PC-9 (cell line): Measurements from ENCODE around the gene ASXL1. TPM values are rescaled to one million over a fixed set of nuclear protein-coding genes. Genes with fewer than 3 reads are reported as not detected.
"Not testable (repeated sequence)": the region's sequence is repeated elsewhere in the genome, so short reads cannot be mapped to it uniquely, and the experiment has no call there.

Experiments
- BruUV-seq: library from RNA; stranded (reverse); fragments of 400-500 nt; replicated peaks from 2 replicates; lab custom pipeline; 2021; lab: Mats Ljungman, UMichigan
- CTCF ChIA-PET: fragments of 300-600 bp; sonication (Branson Sonifier 250); formaldehyde crosslinking; loops from one replicate; lab custom pipeline; 2022; ENCODE audit warnings: antibody characterized with exemption; lab: Charles Lee
- POLR2A ChIA-PET: fragments of 300-600 bp; sonication (Branson Sonifier 250); formaldehyde crosslinking; loops from one replicate; lab custom pipeline; 2022; ENCODE audit warnings: antibody characterized with exemption; ENCODE audit not compliant: unreplicated experiment; lab: Charles Lee
- DNase-seq, 2 experiments: peaks; one replicate each; pipeline versions ENCODE4 v3.0.0 to v3.0.0-alpha.2; 2015 to 2022; ENCODE audit warnings: mixed read lengths in 1 of 2
- H2AFZ ChIP-seq: fragments of 200-600 bp; sonication (generic); 2 replicates; pipeline ENCODE4 v1.8.1; 2017; ENCODE audit warnings: antibody characterized with exemption
- H3F3A ChIP-seq: fragments of 200-600 bp; sonication (generic); 2 replicates; pipeline ENCODE4 v1.8.1; 2017; ENCODE audit warnings: antibody characterized with exemption, mild to moderate bottlenecking, low read depth; ENCODE audit not compliant: insufficient read depth
- H3K27ac ChIP-seq: fragments of 200-600 bp; sonication (generic); 2 replicates; pipeline ENCODE4 v1.6.1; 2016; ENCODE audit warnings: mixed run types
- H3K27me3 ChIP-seq: fragments of 200-600 bp; sonication (generic); 2 replicates; pipeline ENCODE4 v1.6.1; 2016; ENCODE audit warnings: low read depth, mixed run types; ENCODE audit not compliant: insufficient read depth
- H3K36me3 ChIP-seq: fragments of 200-600 bp; sonication (generic); 2 replicates; pipeline ENCODE4 v1.6.1; 2016; ENCODE audit warnings: low read depth, mixed run types
- H3K4me1 ChIP-seq: fragments of 200-600 bp; sonication (generic); replicated peaks from 2 replicates; pipeline ENCODE4 v1.6.1; 2016; ENCODE audit warnings: mixed run types; ENCODE audit not compliant: insufficient read depth
- H3K4me2 ChIP-seq: fragments of 200-600 bp; sonication (generic); 2 replicates; pipeline ENCODE4 v1.6.1; 2017; ENCODE audit warnings: mixed run types
- H3K4me3 ChIP-seq: fragments of 200-600 bp; sonication (generic); 2 replicates; pipeline ENCODE4 v1.6.1; 2016; ENCODE audit warnings: mixed run types
- H3K79me2 ChIP-seq: fragments of 200-600 bp; sonication (generic); 2 replicates; pipeline ENCODE4 v1.6.1; 2017; ENCODE audit warnings: low read depth, mixed run types
- H3K9me2 ChIP-seq: fragments of 200-600 bp; sonication (generic); 2 replicates; pipeline ENCODE4 v1.8.1; 2017; ENCODE audit warnings: mild to moderate bottlenecking; ENCODE audit not compliant: insufficient read depth
- H3K9me3 ChIP-seq: fragments of 200-600 bp; sonication (generic); 2 replicates; pipeline ENCODE4 v1.8.1; 2016; ENCODE audit warnings: low read depth; ENCODE audit not compliant: insufficient read depth
- H4K20me1 ChIP-seq: fragments of 200-600 bp; sonication (generic); 2 replicates; pipeline ENCODE4 v1.8.1; 2017; ENCODE audit not compliant: insufficient read depth
- EZH2 ChIP-seq: fragments of 200-600 bp; sonication (generic); IDR thresholded peaks from 2 replicates; pipeline ENCODE4 v1.8.0; 2017; ENCODE audit warnings: antibody characterized with exemption, low read depth
- intact Hi-C: fragments of 100-400 bp; cut with micrococcal nuclease; formaldehyde crosslinking; loops from one replicate; pipeline ENCODE4 v1.10.0; 2022; ENCODE audit not compliant: unreplicated experiment
- total RNA-seq: library from RNA; stranded (reverse); gene quantifications from 2 replicates; pipeline ENCODE4 v1.2.3, GENCODE V29; 2021
- TF ChIP-seq, protein P1 (sequence below): fragments of 200-600 bp; sonication (generic); conservative IDR thresholded peaks from 2 replicates; pipeline ENCODE4 v1.6.1; 2017; ENCODE audit warnings: mixed run types, antibody characterized with exemption, mild to moderate bottlenecking, moderate library complexity

ASXL1 gene
- total RNA-seq, 1 experiment from 2014 or later = 123 TPM

DNA sequence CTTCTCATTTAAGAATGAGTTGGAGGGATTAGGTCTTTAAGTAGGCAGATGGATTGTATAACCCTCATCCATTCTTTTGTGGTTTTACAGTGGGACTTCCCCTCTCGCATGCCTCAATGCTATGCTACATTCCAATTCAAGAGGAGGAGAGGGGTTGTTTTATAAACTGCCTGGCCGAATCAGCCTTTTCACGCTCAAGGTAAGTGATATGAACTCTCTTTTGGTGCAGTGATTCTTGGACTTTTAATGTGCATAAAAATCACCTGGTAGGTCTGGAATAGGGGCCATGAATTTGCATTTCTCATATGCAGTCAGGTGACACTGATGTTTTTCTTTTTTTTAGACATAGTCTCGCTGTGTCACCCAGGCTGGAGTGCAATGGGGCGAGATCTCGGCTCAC lies 10.8 kb downstream of the ASXL1 start:
- POLR2A ChIA-PET = no interaction called here
- H3K27ac ChIP-seq = no peak overlapping the region
- H3K9me3 ChIP-seq = no peaks in the 10 kb centered on the region
- H3K4me3 ChIP-seq = no peak overlapping the region
- peaks cover 10% of the 10 kb centered on the region for H3K36me3 ChIP-seq
- peaks cover 79% of the 10 kb centered on the region for H3K79me2 ChIP-seq
- peaks cover 81% of the 10 kb centered on the region for H4K20me1 ChIP-seq
- DNase-seq = no peak
- peaks cover 15% of the 10 kb centered on the region for H3F3A ChIP-seq
- H3K4me1 ChIP-seq = no peaks in the 10 kb centered on the region
- CTCF ChIA-PET = no interaction called here
- no peaks in the 10 kb centered on the region for H3K27me3 ChIP-seq
- no peak for TF ChIP-seq EZH2
- TF ChIP-seq, protein P1, sequence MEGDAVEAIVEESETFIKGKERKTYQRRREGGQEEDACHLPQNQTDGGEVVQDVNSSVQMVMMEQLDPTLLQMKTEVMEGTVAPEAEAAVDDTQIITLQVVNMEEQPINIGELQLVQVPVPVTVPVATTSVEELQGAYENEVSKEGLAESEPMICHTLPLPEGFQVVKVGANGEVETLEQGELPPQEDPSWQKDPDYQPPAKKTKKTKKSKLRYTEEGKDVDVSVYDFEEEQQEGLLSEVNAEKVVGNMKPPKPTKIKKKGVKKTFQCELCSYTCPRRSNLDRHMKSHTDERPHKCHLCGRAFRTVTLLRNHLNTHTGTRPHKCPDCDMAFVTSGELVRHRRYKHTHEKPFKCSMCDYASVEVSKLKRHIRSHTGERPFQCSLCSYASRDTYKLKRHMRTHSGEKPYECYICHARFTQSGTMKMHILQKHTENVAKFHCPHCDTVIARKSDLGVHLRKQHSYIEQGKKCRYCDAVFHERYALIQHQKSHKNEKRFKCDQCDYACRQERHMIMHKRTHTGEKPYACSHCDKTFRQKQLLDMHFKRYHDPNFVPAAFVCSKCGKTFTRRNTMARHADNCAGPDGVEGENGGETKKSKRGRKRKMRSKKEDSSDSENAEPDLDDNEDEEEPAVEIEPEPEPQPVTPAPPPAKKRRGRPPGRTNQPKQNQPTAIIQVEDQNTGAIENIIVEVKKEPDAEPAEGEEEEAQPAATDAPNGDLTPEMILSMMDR = no peak
- intact Hi-C loops = no loop called here
- H3K9me2 ChIP-seq = no peaks in the 10 kb centered on the region
- H2AFZ ChIP-seq = no peak overlapping the region
- H3K4me2 ChIP-seq = no peak overlapping the region
- no TSS peak for BruUV-seq

DNA sequence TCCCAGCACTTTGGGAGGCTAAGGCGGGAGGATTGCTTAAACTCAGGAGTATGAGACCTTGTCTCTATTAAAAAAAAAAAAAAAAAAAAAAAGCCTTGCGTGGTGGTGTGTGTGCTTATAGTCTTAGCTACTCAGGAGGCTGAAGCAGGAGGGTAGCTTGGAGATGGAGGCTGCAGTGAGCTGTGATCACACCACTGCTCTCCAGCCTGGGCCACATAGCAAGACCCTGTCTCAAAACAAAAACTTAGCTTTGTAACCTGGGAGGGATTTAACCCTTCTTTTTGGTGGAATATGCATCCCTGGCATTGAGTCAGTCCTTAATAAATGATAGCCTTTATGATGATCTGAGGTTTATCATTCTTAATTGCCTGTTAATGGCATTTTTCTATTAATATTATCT lies 12.8 kb downstream of the ASXL1 start:
- POLR2A ChIA-PET = no interaction called here
- CTCF ChIA-PET = no interaction called here
- peaks cover 10% of the 10 kb centered on the region for H3K36me3 ChIP-seq

DNA sequence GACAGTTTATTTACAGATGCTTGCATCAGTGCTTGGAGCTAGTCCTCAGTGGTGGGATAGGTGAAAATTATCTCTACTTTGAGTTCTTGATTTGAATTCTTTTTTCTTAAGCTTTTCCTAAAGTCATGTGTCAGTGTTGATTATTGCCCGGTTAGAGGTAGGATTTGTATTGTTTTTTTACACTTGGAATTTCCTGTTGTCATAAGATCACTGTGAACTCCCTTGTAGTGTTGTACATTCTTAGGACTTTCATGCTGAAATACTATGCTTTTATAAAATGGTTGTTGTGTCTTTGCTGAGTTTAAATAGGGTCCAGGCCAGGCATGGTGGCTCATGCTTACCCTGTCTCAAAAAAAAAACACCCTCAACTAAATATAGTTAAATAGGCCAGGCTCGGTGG lies 20.3 kb downstream of the ASXL1 start:
- DNase-seq = no peak
- peaks cover 7% of the 10 kb centered on the region; the same call in 1 of the 2 replicates for H3F3A ChIP-seq
- no peak overlapping the region for H3K4me3 ChIP-seq
- no peaks in the 10 kb centered on the region for H3K4me1 ChIP-seq
- H3K9me2 ChIP-seq = no peaks in the 10 kb centered on the region
- H4K20me1 ChIP-seq = peaks cover 38% of the 10 kb centered on the region
- H3K36me3 ChIP-seq = no peaks in the 10 kb centered on the region
- TF ChIP-seq EZH2 = no peak
- TF ChIP-seq, protein P1 = no peak
- H2AFZ ChIP-seq = no peak overlapping the region
- no peaks in the 10 kb centered on the region for H3K9me3 ChIP-seq
- intact Hi-C loops = no loop called here
- peaks cover 36% of the 10 kb centered on the region for H3K79me2 ChIP-seq
- no peaks in the 10 kb centered on the region for H3K27me3 ChIP-seq
- H3K27ac ChIP-seq = no peak overlapping the region
- POLR2A ChIA-PET = no interaction called here
- CTCF ChIA-PET = no interaction called here
- no peak overlapping the region for H3K4me2 ChIP-seq
- BruUV-seq = no TSS peak

More for the DNA sequence above, 12.8 kb downstream of the ASXL1 start:
- DNase-seq = no peak
- Histone ChIP-seq H4K20me1 (peaks cover 70% of the 10 kb centered on the region), H3K27me3 (no peaks in the 10 kb centered on the region), H3K4me1 (no peaks in the 10 kb centered on the region), H3K9me3 (no peaks in the 10 kb centered on the region), H3K79me2 (peaks cover 66% of the 10 kb centered on the region), H2AFZ (no peak overlapping the region), H3F3A (peaks cover 11% of the 10 kb centered on the region), H3K9me2 (no peaks in the 10 kb centered on the region), H3K4me2 (no peak overlapping the region), H3K27ac (no peak overlapping the region), H3K4me3 (no peak overlapping the region)
- TF ChIP-seq, protein P1 = no peak
- no peak for TF ChIP-seq EZH2
- BruUV-seq = no TSS peak
- intact Hi-C loops = no loop called here

DNA sequence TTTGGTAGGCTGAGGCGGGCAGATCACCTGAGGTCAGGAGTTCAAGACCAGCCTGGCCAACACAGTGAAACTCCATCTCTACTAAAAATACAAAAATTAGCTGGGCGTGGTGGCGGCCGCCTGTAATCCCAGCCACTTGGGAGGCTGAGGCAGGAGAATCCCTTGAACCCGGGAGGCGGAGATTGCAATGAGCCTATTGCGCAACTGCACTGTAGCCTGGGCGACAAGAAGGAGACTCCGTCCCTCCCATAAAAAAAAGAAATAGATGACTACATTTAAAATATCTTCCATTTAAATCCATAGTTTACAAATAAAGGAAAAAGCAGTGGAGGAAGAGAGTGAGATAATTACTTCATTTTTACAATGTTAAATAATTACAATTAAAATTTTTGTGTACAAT lies 21.9 kb downstream of the ASXL1 start:
- BruUV-seq, CTCF ChIA-PET, H3K4me1 ChIP-seq, POLR2A ChIA-PET, DNase-seq, H3K4me3 ChIP-seq, intact Hi-C loops, H3K4me2 ChIP-seq, H3K36me3 ChIP-seq, H3K27ac ChIP-seq, H3F3A ChIP-seq, H3K9me2 ChIP-seq, H3K27me3 ChIP-seq, H3K9me3 ChIP-seq, H2AFZ ChIP-seq: not testable (repeated sequence)
- peaks cover 34% of the 10 kb centered on the region for H3K79me2 ChIP-seq
- peaks cover 46% of the 10 kb centered on the region for H4K20me1 ChIP-seq
